ENCODE results near the gene KIF3C. TPM values are rescaled to one million over a fixed set of nuclear protein-coding genes. Genes with fewer than 3 reads are reported as not detected.
A peak's percentile ranks its signal among the peaks of the same experiment; 100 is the strongest.
"Not testable (repeated sequence)": the region's sequence is repeated elsewhere in the genome, so short reads cannot be mapped to it uniquely, and the experiment has no call there.

Gene KIF3C
- total RNA-seq, 1 donor from 2014 or later = 8.6 TPM

DNA sequence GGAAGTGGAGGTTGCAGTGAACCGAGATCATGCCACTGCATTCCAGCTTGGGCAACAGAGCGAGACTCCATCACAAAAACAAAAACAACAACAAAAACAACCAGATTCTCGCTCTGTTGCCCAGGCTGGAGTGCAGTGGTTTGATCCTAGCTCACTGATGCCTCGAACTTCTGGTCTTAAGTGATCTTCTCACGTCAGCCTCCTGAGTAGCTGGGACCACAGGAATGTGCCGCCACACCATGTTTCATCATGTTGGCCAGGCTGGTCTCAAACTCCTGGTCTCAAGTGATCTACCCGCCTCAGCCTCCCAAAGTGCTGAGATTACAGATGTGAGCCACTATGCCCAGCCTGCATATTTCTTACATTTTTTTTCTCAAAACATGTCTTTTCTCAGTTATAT is 64.9 kb downstream of the KIF3C start:
- not testable (repeated sequence) for DNase-seq (ENCODE audit: low read depth)

- not testable (repeated sequence) for DNase-seq (ENCODE audit: low read depth)
Measured at GRCh38 chr2:25915944-25916772, 66.1 kb downstream of the KIF3C start.

GRCh38 chr2:25915411-25915810 is 66.9 kb downstream of the KIF3C start:
- DNase-seq (ENCODE audit: low read depth) = not testable (repeated sequence)

GRCh38 chr2:25913696-25913973 is 68.7 kb downstream of the KIF3C start:
- DNase-seq (ENCODE audit: low read depth) = not testable (repeated sequence)

DNA sequence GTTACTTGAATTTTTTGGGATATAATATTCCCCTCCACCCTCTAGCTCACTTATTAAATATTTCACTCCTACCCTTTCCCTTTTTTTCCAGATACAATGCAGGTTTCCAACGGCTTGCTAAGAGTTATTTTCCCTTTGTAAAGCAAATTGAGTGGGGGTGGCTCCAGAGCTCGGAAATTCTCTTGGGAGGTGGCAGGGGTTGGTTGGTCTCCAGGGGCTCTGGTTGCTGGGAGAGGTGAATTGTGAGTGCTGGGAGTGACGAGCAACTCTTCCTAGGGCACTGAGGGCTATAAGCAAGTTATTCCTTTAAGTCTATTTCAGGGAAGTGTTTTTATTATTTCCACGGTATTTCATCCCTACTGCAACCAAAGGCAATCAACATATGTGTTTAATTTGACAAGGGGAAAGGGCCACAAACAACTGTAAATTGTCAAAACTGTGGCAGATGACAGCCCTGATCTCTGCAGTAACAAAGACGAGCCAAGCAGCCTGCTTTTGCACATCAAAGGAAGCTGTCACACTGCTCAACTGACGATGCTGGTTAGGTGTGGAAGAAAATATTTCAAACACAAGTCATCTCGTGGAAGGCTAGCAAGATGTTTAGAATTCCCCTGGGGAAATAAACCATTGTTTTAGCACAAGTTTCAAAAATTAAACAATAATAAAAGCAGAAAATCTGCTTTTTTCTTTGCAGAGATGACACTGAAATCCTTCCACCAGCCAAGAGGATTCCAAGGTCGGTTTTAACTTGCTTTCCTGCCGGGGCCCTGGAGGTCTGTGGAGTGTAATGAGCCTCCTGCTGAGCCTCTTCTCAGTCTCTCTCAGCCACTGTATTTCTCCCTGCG is 69.2 kb downstream of the KIF3C start:
- peak; percentile 22 for DNase-seq (ENCODE audit: low read depth)

- not testable (repeated sequence) for DNase-seq (ENCODE audit: low read depth)
Measured at GRCh38 chr2:25909574-25909973, 72.7 kb downstream of the KIF3C start.

GRCh38 chr2:25905126-25905525 is 77.2 kb downstream of the KIF3C start:
- DNase-seq (ENCODE audit: low read depth) = no peak

GRCh38 chr2:25903216-25903776 is 79.0 kb downstream of the KIF3C start:
- no peak for DNase-seq (ENCODE audit: low read depth)

- no peak for DNase-seq (ENCODE audit: low read depth)
Measured at GRCh38 chr2:25899404-25899970, 82.8 kb downstream of the KIF3C start.

DNA sequence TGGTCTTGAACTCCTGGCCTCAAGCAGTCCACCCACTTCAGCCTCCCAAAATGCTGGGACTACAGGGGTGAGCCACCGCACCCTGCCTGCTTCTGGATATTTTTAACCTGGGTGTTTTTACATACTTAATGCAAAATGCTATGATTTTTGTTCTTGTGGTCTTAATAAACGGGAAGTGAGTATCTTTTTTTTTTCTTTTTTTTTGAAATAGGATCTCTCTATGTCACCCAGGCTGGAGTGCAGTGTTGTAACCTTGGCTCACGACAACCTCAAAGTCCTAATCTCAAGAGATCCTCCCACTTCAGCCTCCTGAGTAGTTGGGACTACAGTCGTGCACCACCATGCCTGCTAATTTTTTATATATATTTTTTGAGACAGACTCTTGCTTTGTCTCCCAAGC is 84.8 kb downstream of the KIF3C start:
- DNase-seq (ENCODE audit: low read depth) = no peak

DNA sequence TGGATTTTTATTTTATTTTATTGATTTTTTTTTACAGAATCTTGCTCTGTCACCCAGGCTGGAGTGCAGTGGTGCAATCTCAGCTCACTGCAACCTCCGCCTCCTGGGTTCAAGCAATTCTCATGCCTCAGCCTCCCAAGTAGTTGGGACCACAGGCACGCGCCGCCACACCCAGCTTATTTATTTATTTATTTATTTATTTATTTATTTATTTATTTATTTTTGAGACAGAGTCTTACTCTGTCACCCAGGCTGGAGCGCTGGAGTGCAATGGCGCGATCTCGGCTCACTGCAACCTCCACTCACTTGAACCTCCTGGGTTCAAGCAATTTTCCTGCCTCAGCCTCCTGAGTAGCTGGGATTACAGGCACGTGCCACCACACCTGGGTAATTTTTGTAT is 86.0 kb downstream of the KIF3C start:
- not testable (repeated sequence) for DNase-seq (ENCODE audit: low read depth)

DNA sequence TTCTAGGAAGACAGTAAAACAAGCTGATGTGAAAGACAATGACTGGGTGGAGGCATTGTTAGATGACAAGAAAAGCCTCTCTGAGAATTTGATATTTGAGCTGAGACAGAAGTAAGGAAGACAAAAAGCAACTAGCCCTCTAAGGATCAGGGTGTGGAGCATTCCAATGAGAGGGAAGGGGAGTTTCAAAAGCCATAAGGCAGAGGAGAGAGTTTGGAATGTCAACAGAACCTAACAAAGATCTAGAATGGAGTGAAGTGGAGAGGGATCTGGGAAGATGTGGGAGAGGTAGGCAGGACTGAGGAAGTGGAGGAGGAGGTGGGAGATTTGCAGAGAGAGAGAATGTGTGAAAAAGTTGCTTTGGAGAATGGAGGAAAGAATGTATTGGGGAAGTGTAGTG is 86.7 kb downstream of the KIF3C start:
- no peak for DNase-seq (ENCODE audit: low read depth)

DNA sequence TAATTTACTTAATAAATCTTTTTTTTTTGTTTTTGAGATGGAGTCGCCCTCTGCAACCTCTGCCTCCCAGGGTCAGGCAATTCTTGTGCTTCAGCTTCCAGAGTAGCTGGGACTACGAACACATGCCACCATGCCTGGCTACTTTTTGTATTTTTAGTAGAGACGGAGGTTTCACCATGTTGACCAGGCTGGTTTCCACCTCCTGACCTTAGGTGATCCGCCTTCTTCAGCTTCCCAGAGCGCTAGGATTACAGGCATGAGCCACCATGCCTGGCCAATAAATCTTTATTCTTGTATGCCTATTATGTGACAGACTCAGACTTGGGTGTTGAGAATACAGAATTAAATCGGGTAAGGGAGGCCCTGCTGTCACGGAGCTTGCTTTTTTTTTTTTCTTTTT is 87.3 kb downstream of the KIF3C start:
- DNase-seq (ENCODE audit: low read depth) = no peak

GRCh38 chr2:25894135-25894830 is 88.0 kb downstream of the KIF3C start:
- DNase-seq (ENCODE audit: low read depth) = peak; percentile 19

GRCh38 chr2:25891672-25892071 is 90.6 kb downstream of the KIF3C start:
- DNase-seq (ENCODE audit: low read depth) = no peak

GRCh38 chr2:25887624-25888242 is 94.6 kb downstream of the KIF3C start:
- DNase-seq (ENCODE audit: low read depth) = no peak

DNA sequence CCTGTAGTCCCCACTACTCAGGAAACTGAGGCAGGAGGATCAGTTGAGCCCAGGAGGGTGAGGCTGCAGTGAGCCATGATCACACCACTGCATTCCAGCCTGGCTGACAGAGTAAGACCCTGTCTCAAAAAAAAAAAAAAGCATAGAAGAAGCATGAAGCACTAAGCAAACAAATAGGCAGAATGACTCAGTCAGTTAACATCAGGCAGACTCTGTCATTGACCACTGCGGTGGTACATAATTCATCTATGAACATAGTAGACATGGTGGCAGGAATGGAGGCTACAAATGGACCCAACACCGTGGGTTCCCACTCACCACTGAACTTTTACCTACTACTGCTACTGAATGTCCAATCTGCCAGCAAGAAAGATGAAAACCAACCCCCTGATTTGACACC is 96.4 kb downstream of the KIF3C start:
- DNase-seq (ENCODE audit: low read depth) = peak; percentile 46

GRCh38 chr2:25881764-25882163 is 100.5 kb downstream of the KIF3C start:
- no peak for DNase-seq (ENCODE audit: low read depth)

- no peak for DNase-seq (ENCODE audit: low read depth)
Measured at GRCh38 chr2:25879133-25879730, 103.1 kb downstream of the KIF3C start.

DNA sequence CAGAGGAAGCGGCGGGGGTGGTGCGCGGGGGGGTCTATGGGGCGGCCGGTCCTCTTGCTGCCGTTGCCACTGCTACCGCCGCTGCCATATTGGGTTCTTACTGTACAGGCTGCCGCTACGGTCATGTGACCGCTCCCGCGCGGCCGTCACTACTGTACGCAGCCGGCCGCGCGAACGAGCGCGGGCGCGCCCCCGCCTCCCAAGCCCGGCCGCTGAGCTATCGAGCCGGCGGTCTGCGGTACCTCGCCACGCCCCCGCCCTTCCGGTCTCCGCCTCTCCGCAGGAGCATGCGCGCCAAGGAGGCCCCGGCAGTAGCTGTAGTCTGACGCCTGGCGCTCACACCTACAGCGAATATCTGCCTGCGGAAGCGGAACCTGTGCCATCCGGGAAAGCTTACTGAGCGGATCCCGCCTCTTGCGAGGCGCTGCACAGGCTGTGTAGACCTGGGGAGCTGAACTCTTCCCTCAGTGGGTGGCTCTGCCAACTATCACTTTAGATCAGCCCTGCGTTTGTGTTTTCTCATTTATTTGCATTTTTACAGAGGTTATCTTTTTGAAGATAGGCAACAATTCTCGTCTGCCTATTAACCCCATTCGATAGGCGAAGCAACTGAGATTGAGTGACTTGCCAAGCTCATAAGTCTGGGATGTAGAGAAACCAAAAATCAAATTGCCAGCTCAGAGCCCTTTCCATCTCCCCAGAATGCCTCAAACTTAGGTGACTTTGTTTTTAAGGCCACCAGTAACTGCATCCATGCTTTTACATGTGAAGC is 103.8 kb downstream of the KIF3C start, which contains the start of gene ASXL2:
Gene ASXL2 (minus strand): TSS at position 127 of the 772 bp plus-strand sequence. CDS start 265 bp downstream, outside the sequence.
- DNase-seq (ENCODE audit: low read depth) = peak; percentile 96
